HUES48 (cell line): ENCODE data around the gene SPEG.

Experiments used
- H3K27ac ChIP-seq: one replicate; pipeline ENCODE4 v1.7.0; 2013; ENCODE audit warnings: low read depth, low read length, inconsistent platforms
- H3K27me3 ChIP-seq: 2 replicates; pipeline ENCODE4 v1.6.1; 2013; ENCODE audit warnings: mild to moderate bottlenecking, low read length; ENCODE audit not compliant: control insufficient read depth, insufficient read depth
- H3K36me3 ChIP-seq: 2 replicates; pipeline ENCODE4 v1.6.1; 2013; ENCODE audit warnings: low read length; ENCODE audit not compliant: control insufficient read depth, insufficient read depth
- H3K4me1 ChIP-seq: 2 replicates; pipeline ENCODE4 v1.6.1; 2013; ENCODE audit warnings: mild to moderate bottlenecking, low read length; ENCODE audit not compliant: control insufficient read depth, insufficient read depth
- H3K4me3 ChIP-seq: 2 replicates; pipeline ENCODE4 v1.5.1; 2013; ENCODE audit warnings: mild to moderate bottlenecking, low read depth, low read length
- H3K9ac ChIP-seq: 2 replicates; pipeline ENCODE4 v1.6.1; 2013; ENCODE audit warnings: mild to moderate bottlenecking, low read depth, low read length, moderate library complexity
- H3K9me3 ChIP-seq: 2 replicates; pipeline ENCODE4 v1.6.1; 2013; ENCODE audit warnings: low read length; ENCODE audit not compliant: control insufficient read depth, insufficient read depth

The SPEG gene

DNA sequence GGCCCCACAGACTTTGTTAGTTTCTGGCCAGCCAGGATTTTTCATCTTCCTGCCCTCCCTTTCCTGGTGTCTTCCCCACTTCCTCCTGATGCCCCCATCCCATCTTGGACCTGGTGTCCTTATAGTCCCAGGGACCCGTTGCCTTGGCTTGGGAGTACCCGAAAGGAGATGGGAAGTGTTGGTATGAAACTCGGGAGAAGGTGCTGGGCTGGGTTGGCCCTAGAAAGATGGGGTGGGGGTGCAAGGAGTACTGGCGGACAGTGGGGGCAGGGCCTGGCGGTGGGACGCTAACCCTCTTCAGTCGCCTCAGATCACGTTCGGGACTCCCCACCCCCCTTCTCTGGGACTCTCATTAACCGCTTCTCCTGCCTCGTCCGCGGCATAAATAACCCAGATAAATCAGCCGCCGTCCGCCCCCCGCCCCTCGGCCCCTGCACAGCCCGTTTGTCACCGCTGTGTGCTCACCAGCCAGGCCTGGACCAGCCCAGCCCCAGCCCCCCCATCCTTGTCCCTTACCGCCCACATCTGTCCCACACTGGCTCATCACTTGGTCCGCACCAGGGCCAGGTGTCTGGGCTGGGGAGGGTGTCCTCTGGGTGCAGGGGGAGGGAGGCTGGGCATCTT, 76.0 kb downstream of the SPEG start:
- peaks cover 45% of the 10 kb centered on the region for H3K27me3 ChIP-seq
- no peaks in the 10 kb centered on the region for H3K9me3 ChIP-seq
- no peaks in the 10 kb centered on the region for H3K36me3 ChIP-seq
- no peak overlapping the region for H3K9ac ChIP-seq
- H3K4me3 ChIP-seq: peak overlapping the region; percentile 60; the same call in 1 of the 2 replicates
- H3K4me1 ChIP-seq: peaks cover 57% of the 10 kb centered on the region
- no peak overlapping the region for H3K27ac ChIP-seq

DNA sequence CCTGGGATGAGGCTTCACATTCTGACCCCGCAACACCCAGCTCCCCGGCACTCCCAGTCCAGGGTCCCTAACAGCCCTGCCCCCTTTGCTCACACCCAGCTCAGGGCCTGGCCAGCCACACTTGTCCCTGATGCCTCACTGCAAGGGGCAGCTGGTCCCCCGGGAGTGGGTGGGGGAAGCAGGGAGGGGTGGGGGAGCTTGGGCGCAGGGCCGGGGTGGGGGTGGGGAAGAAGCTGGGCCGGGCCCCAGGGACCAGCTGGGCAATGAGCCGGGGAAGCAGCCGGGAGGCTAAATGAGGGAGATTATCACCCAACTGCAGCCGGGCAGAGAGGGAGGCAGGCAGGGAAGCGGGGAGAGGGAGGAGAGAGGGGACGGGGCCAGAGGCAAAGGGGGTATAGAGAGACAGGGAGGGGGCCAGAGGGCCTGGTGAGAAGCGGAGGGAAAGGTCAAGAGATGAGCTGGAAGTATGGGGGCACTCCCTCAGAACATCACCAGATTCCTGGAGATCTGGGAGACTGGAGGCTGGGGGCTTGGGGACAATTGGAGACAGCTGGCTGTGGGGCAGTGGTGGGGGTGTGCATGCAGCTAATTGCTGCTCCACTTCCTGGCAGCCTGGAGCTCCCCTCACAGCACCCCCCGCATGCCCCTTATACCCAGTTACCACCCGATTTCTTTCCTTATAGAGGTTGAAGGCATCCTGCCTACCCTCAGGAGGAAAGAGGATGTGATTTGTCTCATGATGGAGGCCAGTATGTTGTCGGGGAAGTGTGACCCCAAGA, 77.1 kb downstream of the SPEG start:
- Histone ChIP-seq H3K4me3 (no peak overlapping the region), H3K27ac (no peak overlapping the region), H3K27me3 (peaks cover 56% of the 10 kb centered on the region)

DNA sequence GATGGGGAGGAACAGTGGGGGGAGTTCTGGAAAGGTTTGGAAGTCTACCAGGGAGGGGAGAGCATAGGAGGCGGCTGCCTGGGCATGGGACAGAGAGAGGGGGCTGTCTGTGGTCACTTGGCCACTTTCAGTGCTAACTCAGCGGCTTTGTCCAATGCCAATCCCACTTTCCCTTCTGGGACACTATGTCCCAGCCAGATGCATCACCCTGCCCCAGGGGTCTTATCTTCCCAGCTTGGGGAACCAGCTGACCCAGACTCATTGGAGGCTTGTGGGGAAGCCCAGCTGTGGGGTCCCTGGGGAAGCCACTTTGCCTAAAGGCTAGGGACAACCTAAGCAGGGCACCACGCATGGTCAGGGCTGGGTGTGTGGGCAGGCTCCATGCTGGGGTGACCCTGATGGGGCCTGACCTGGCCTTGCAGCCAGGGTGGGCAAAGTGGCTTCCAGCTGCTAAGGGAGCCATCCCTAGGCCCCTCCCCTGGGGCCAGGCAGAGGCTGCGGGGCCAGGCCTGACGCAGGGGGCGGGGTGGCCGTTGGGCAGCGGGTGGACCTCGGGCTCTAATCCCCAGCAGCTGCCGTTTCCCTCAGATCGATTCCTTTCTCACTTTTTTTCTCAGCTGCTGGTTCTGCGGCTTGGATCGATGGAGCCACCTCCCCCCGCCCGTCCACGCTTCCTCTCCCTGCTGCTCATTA, 78.0 kb downstream of the SPEG start:
- Histone ChIP-seq H3K27ac (no peak overlapping the region), H3K4me3 (no peak overlapping the region), H3K36me3 (no peaks in the 10 kb centered on the region), H3K4me1 (peaks cover 38% of the 10 kb centered on the region), H3K9me3 (no peaks in the 10 kb centered on the region), H3K9ac (no peak overlapping the region), H3K27me3 (peaks cover 64% of the 10 kb centered on the region)

More for the DNA sequence above, 77.1 kb downstream of the SPEG start:
- peaks cover 47% of the 10 kb centered on the region for H3K4me1 ChIP-seq
- H3K9me3 ChIP-seq: no peaks in the 10 kb centered on the region
- H3K36me3 ChIP-seq: no peaks in the 10 kb centered on the region
- H3K9ac ChIP-seq: no peak overlapping the region

DNA sequence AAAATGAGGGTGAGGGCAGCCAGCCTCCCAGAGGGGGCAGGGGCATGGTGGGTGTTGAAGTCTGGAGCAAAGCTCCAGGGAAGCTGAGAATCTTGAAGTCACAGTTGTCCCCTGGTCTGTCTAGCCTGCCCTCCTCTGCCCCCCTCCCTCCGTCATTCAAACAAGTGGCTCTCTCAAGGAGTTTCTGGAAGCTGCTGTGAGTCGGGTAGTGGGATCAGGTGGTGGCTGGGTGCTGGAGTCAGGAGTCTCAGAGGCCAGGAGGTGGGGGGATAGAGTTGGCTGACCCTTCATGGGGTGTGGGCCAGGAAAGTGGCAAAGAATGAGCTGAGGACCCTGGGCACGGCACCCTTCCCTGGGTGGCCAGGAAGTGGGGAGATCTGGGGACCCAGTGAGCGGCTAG, 79.1 kb downstream of the SPEG start:
- H3K36me3 ChIP-seq: no peaks in the 10 kb centered on the region
- H3K27me3 ChIP-seq: peaks cover 71% of the 10 kb centered on the region
- no peak overlapping the region for H3K27ac ChIP-seq
- H3K4me1 ChIP-seq: peaks cover 29% of the 10 kb centered on the region
- no peak overlapping the region for H3K9ac ChIP-seq
- H3K9me3 ChIP-seq: no peaks in the 10 kb centered on the region
- H3K4me3 ChIP-seq: 0 out of 2 replicates have a peak overlapping the region, but pooled peaks have one; percentile 1

DNA sequence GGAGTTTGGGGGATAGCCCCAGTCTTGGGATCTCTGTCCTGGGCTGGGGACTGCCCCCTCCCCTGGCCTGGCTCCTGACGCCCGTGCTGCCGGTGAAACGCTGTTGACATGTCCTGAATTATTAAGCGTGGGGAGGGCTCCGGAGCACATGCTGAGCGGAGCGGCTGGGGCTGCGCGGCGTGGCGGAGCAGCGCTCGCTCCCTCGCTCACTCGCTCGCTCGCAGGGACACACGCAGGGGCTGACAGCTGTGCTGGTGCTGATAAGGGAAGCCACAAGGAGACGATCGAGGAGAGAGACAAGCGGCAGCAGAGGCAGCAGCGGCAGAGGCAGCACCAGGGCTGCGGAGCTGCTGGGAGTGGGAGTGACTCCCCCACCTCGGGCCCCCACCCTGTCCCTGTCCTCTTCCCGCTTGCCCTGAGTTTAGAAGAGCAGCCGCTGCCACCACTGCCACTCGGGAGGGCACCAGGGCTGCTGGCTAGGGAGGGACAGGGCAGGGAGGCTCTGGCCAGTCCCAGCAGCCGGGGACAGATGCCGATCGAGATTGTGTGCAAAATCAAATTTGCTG, 79.6 kb downstream of the SPEG start, which contains the start of gene ASIC4:
ASIC4 (plus strand) TSS at position 287 of the 566 bp plus-strand sequence; CDS start at position 530, 243 bp downstream.
- H3K36me3 ChIP-seq: no peaks in the 10 kb centered on the region
- H3K9ac ChIP-seq: no peak within 1 kb of the TSS
- H3K4me1 ChIP-seq: peaks cover 29% of the 10 kb centered on the region
- H3K27ac ChIP-seq: no peak within 1 kb of the TSS
- H3K4me3 ChIP-seq: 0 out of 2 replicates have a peak within 1 kb of the TSS, but pooled peaks have one; percentile 1
- H3K27me3 ChIP-seq: peaks cover 71% of the 10 kb centered on the region
- H3K9me3 ChIP-seq: no peaks in the 10 kb centered on the region

DNA sequence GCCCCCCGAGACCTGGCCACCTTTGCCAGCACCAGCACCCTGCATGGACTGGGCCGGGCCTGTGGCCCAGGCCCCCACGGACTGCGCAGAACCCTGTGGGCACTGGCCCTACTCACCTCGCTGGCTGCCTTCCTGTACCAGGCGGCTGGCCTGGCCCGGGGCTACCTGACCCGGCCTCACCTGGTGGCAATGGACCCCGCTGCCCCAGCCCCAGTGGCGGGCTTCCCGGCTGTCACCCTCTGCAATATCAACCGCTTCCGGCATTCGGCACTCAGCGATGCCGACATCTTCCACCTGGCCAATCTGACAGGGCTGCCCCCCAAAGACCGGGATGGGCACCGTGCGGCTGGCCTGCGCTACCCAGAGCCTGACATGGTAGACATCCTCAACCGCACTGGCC, 80.2 kb downstream of the SPEG start:
- H3K9ac ChIP-seq: no peak overlapping the region
- H3K4me3 ChIP-seq: no peak overlapping the region
- H3K9me3 ChIP-seq: no peaks in the 10 kb centered on the region
- no peaks in the 10 kb centered on the region for H3K36me3 ChIP-seq
- H3K27me3 ChIP-seq: peaks cover 71% of the 10 kb centered on the region
- H3K4me1 ChIP-seq: peaks cover 26% of the 10 kb centered on the region
- no peak overlapping the region for H3K27ac ChIP-seq

DNA sequence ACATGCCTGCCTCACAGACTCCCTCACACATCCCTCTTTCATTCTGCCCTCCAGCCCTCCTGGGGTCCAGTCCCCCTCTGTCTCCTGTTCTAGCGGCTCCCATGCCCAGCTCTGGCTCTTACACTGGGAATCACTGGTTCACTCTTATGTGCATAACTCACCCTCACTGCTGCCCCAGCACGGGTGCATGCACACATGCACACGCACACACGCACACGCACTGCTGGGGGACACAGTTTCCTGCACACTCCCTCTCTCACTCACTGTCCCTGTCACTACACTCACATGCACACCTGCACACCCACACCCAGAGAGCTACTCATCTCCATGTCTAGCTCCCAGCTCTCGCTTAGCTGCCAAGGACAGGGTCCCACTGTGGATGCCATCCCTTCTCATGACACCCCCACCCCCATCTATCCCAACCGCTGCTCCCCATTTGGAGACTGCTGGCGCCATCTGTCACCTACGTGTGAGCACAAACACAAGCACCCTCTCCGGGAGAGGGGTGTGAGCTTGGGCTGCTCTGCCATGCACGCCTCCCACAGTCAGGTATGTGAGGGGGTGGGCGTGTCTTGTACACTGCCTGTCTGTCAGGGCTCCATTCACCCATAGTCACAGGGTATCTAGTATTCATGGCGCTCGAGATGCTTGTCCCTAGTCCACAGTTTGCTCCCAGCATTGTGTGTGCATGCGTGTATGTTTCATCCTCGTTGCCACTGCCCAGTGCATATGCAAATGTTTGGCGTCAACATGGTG, 81.4 kb downstream of the SPEG start:
- no peaks in the 10 kb centered on the region for H3K9me3 ChIP-seq
- peaks cover 66% of the 10 kb centered on the region for H3K27me3 ChIP-seq
- no peak overlapping the region for H3K4me3 ChIP-seq
- H3K4me1 ChIP-seq: peaks cover 26% of the 10 kb centered on the region
- no peak overlapping the region for H3K9ac ChIP-seq
- no peak overlapping the region for H3K27ac ChIP-seq
- H3K36me3 ChIP-seq: no peaks in the 10 kb centered on the region

DNA sequence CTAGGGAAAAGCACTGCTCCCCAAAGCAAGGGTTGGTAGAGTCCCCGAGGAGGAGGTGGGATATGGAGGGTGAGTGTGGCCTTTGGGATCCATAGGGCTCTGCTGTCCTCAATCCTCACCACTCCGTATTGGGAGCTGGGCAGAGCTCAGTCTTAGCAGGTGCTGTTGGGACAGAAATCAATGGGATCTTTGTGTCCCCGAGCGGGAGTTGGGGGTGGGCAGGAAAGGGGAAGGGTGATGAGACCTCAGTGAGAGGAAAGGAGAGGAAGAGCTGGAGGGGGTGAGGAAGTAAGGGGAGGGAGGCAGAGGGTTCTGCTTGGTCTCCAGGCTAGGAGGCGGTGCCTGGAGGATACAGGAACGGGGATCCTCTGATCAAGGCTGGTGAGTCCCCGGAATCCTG, 82.2 kb downstream of the SPEG start:
- Histone ChIP-seq H3K27ac (no peak overlapping the region), H3K9ac (no peak overlapping the region), H3K4me1 (peaks cover 29% of the 10 kb centered on the region), H3K9me3 (no peaks in the 10 kb centered on the region), H3K4me3 (no peak overlapping the region), H3K36me3 (no peaks in the 10 kb centered on the region), H3K27me3 (peaks cover 64% of the 10 kb centered on the region)

DNA sequence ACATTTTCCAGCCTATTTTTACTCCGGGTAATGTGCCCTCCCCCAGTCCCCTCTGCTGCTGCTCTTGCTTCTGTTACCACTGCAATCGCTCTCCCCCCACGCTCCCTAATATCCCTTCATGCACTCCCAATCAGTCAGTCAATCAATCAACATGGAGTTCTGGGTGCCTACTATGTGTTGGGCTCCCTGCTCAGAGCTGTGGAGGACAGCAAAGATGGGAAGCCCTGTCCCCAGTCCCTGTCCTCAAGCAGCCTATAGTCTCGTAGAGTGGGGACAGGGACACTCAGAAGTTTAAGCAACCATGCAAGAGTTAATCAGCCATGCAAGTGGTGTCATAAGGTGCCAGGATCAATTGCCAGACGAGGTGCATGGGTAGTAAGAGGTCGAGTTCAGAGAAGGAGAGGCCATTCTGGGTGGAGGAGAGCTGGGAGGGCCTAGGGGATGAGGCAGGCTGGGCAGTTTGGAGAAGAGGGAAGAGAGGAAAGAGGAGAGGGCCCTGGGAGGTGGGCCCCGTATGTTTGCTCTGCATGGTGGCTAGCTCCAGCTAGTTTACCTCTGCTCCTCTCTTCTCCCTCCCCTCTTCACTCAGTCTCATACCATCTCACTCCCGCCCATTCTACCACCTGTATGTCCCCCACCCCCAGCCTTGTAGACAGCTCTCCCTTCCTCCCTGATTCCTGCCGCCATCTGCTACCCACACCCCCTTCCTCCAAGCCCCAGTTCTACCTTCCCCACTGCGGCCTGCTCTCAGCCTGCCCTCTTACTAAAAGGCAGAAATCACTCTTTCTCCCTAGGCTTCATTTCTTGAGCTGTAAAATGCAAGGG, 83.5 kb downstream of the SPEG start:
- H3K9ac ChIP-seq: no peak overlapping the region
- peaks cover 51% of the 10 kb centered on the region for H3K27me3 ChIP-seq
- H3K9me3 ChIP-seq: no peaks in the 10 kb centered on the region
- H3K36me3 ChIP-seq: no peaks in the 10 kb centered on the region
- no peak overlapping the region for H3K27ac ChIP-seq
- peaks cover 22% of the 10 kb centered on the region for H3K4me1 ChIP-seq
- no peak overlapping the region for H3K4me3 ChIP-seq

DNA sequence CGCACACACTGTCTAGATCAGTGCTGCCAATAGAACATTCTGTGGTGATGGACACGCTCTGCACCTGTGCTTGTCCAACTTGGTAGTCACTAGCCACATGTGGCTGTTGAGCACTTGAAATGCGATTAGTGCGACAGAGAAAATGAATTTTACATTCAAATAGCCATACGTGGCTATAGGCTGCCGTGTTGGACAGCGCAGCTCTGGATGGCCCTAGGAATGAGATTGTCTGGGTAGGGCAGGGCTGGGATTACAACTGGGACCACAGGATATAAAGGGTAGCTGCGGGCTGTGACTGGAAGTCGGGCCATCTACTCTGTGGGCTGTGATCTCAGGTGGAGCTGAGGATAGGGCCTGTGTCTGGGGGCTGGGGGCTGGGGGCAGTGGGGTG, 84.9 kb downstream of the SPEG start:
- Histone ChIP-seq H3K27me3 (peaks cover 38% of the 10 kb centered on the region), H3K27ac (no peak overlapping the region), H3K4me3 (no peak overlapping the region)

More for the DNA sequence above, 84.9 kb downstream of the SPEG start:
- peaks cover 18% of the 10 kb centered on the region for H3K4me1 ChIP-seq
- H3K9me3 ChIP-seq: no peaks in the 10 kb centered on the region
- H3K36me3 ChIP-seq: no peaks in the 10 kb centered on the region
- H3K9ac ChIP-seq: no peak overlapping the region
